GM19324 (cell line): Measurements from ENCODE around the gene DALRD3.

Source experiments
- ATAC-seq: cut with Tn5 transposase; IDR thresholded peaks from one replicate; pipeline ENCODE4 v1.9.1; 2021; ENCODE audit warnings: mild to moderate bottlenecking, moderate library complexity; ENCODE audit not compliant: unreplicated experiment, low FRiP score

The DALRD3 gene

GRCh38 chr3:49006408-49007067, 11.8 kb downstream of the DALRD3 start:
- ATAC-seq, result no peak

- no peak for ATAC-seq
These were observed 12.4 kb downstream of the DALRD3 start for GRCh38 chr3:49005998-49006397.

GRCh38 chr3:49005303-49005680, 13.1 kb downstream of the DALRD3 start:
- ATAC-seq, result no peak

- no peak for ATAC-seq
These were observed 13.8 kb downstream of the DALRD3 start for GRCh38 chr3:49004352-49005302.

GRCh38 chr3:49001155-49001554, 17.2 kb downstream of the DALRD3 start:
- no peak for ATAC-seq

GRCh38 chr3:48999085-48999858, 19.1 kb downstream of the DALRD3 start:
- no peak for ATAC-seq

GRCh38 chr3:48997714-48998637, 20.4 kb downstream of the DALRD3 start:
- ATAC-seq, result no peak

- ATAC-seq, result no peak
These were observed 21.2 kb downstream of the DALRD3 start for GRCh38 chr3:48997102-48997635.

- ATAC-seq, result no peak
These were observed 21.7 kb downstream of the DALRD3 start for GRCh38 chr3:48996640-48997039.

- ATAC-seq, result no peak
These were observed 24.5 kb downstream of the DALRD3 start for GRCh38 chr3:48993834-48994233.

GRCh38 chr3:48991851-48992545, 26.4 kb downstream of the DALRD3 start:
- ATAC-seq, result no peak

- peak; percentile 16 for ATAC-seq
These were observed 27.5 kb downstream of the DALRD3 start for GRCh38 chr3:48990636-48991469.

- peak; percentile 62 for ATAC-seq
These were observed 28.4 kb downstream of the DALRD3 start, which contains the start of gene P4HTM for GRCh38 chr3:48989796-48990635. P4HTM (plus strand) TSS chr3:48990241; CDS start chr3:48990257, 16 bp downstream.

- ATAC-seq, result no peak
These were observed 29.1 kb downstream of the DALRD3 start for GRCh38 chr3:48989126-48989795.

- no peak for ATAC-seq
These were observed 32.5 kb downstream of the DALRD3 start for GRCh38 chr3:48985831-48986376.

GRCh38 chr3:48984663-48985062, 33.7 kb downstream of the DALRD3 start:
- no peak for ATAC-seq
